ENCODE measurements around the gene HECTD4. TPM values are rescaled to one million over a fixed set of nuclear protein-coding genes. Genes with fewer than 3 reads are reported as not detected.

Gene HECTD4
- total and polyA plus RNA-seq, 2 experiments from 2014 or later, result 25.7 to 36.9 TPM

DNA sequence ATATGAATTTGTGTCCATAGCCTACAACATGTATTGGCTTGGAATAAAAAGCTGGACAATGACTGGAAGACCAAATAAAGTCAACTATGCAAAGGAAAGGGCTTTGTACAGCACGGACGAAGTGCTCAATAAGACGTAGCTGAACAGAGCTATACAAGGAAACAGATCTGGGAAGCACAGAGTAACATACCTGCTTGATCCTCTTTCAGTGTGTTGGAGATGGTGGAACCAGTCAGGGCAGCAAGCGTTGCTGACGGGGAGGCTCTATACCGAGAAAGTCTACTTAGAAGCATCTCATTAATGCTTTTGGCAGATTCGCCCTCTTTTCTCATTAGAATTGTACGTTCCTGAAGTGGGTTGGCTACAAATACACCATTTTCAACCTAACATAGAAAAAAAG lies 99.3 kb downstream of the HECTD4 start (continued):
- TF ChIP-seq REST (IDR thresholded peaks at IDR 0.05; ENCODE audit: unreplicated experiment) (no peak), EZH2phosphoT487 (IDR thresholded peaks at IDR 0.05; ENCODE audit: unreplicated experiment) (no peak)

DNA sequence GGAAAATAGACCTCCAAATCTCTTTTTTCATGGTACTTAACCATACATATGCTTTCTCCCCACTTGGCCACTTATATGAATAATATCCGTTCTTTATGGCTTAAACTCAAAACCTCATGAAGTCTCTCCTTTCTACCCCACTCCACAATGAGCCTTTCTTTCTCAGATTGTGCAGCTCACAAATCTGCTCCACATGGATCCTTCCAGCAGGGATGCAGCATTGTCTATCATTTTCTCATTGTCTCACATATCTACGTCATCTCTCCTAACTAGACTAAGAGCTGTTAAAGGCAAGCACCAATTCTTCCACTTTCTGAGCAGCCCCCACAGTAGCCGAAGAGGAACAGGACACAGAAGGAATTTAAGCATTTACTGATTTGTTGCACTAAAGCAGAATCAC lies 106.4 kb downstream of the HECTD4 start:
- Histone ChIP-seq H3K79me2 (replicated peaks; ENCODE audit: insufficient read depth) (no peaks in the 10 kb centered on the region), H3K36me3 (ENCODE audit: insufficient read depth) (no peaks in the 10 kb centered on the region), H3K4me3 (no peak overlapping the region), H4K20me1 (replicated peaks; ENCODE audit: insufficient read depth) (no peaks in the 10 kb centered on the region), H3K4me1 (ENCODE audit: insufficient read depth) (no peaks in the 10 kb centered on the region), H2AFZ (no peak overlapping the region), H3F3A (replicated peaks; ENCODE audit: low read depth) (no peaks in the 10 kb centered on the region), H3K9me2 (ENCODE audit: insufficient read depth) (no peaks in the 10 kb centered on the region), H3K27me3 (ENCODE audit: insufficient read depth) (no peaks in the 10 kb centered on the region), H3K4me2 (no peak overlapping the region), H3K27ac (ENCODE audit: low read depth) (no peak overlapping the region)
- ATAC-seq (no peak), DNase-seq (ENCODE audit: low spot score) (no peak)
- Mint-ChIP-seq H3K4me3 (no peak overlapping the region), H3K27ac (no peak overlapping the region), H3K9me3 (no peaks in the 10 kb centered on the region), H3K27me3 (ENCODE audit: insufficient read depth, low read depth, poor library complexity) (no peaks in the 10 kb centered on the region), H3K36me3 (ENCODE audit: low read depth) (no peaks in the 10 kb centered on the region), H3K4me1 (no peaks in the 10 kb centered on the region)
- no peak for TF ChIP-seq REST (IDR thresholded peaks at IDR 0.05; ENCODE audit: unreplicated experiment)
- no peak for TF ChIP-seq JUNB (IDR thresholded peaks at IDR 0.05; ENCODE audit: unreplicated experiment)
- TF ChIP-seq EZH2phosphoT487 (IDR thresholded peaks at IDR 0.05; ENCODE audit: unreplicated experiment), result no peak
- TF ChIP-seq, protein P1, sequence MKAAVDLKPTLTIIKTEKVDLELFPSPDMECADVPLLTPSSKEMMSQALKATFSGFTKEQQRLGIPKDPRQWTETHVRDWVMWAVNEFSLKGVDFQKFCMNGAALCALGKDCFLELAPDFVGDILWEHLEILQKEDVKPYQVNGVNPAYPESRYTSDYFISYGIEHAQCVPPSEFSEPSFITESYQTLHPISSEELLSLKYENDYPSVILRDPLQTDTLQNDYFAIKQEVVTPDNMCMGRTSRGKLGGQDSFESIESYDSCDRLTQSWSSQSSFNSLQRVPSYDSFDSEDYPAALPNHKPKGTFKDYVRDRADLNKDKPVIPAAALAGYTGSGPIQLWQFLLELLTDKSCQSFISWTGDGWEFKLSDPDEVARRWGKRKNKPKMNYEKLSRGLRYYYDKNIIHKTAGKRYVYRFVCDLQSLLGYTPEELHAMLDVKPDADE (IDR thresholded peaks at IDR 0.05), result no peak
- TF ChIP-seq STAT1 (IDR thresholded peaks at IDR 0.05; ENCODE audit: unreplicated experiment), result no peak
- TF ChIP-seq CREB1 (CRISPR knock-in tag; IDR thresholded peaks at IDR 0.05; ENCODE audit: low read depth), result no peak
- TF ChIP-seq, protein P2, sequence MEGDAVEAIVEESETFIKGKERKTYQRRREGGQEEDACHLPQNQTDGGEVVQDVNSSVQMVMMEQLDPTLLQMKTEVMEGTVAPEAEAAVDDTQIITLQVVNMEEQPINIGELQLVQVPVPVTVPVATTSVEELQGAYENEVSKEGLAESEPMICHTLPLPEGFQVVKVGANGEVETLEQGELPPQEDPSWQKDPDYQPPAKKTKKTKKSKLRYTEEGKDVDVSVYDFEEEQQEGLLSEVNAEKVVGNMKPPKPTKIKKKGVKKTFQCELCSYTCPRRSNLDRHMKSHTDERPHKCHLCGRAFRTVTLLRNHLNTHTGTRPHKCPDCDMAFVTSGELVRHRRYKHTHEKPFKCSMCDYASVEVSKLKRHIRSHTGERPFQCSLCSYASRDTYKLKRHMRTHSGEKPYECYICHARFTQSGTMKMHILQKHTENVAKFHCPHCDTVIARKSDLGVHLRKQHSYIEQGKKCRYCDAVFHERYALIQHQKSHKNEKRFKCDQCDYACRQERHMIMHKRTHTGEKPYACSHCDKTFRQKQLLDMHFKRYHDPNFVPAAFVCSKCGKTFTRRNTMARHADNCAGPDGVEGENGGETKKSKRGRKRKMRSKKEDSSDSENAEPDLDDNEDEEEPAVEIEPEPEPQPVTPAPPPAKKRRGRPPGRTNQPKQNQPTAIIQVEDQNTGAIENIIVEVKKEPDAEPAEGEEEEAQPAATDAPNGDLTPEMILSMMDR (conservative IDR thresholded peaks at IDR 0.05; ENCODE audit: low read depth in 2 of 2), result no peak
- TF ChIP-seq POLR2AphosphoS5 (IDR thresholded peaks at IDR 0.05; ENCODE audit: low read depth), result no peak
- TF ChIP-seq NANOG (IDR thresholded peaks at IDR 0.05; ENCODE audit: borderline replicate concordance), result no peak

Measured in GM23338 (cell line).